ENCODE results near the gene ZCCHC14.

DNA sequence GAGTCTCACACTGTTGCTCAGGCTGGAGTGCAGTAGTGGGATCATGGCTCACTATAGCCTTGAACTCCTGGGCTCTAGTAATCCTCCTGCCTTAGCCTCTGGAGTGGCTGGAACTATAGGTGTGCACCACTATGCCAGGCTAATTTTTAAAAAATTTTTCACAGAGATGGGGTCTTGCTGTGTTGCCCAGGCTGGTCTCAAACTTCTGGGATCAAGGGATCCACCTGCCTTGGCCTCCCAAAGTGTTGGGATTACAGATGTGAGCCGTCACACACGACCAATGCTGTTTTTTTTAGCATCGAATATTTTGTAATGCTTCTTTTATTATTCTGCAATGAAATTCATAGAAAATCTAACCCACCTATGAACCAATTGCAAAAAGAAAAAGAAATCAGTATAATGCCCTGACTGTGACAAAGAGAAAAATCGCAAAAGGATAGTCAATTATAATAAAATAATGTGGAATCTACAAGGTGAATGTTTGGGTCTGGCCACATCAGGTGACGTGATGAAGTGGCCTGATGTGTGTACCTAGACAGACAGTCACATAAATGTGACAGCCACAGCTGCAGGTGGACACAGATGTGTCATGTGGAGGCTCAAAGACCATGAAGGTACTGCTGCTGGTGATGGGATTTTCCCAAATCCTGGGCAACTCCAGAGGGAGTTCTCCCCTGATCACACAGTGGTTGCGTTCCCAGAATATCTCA is 33.6 kb upstream of the ZCCHC14 start:
- TF ChIP-seq, protein P1, sequence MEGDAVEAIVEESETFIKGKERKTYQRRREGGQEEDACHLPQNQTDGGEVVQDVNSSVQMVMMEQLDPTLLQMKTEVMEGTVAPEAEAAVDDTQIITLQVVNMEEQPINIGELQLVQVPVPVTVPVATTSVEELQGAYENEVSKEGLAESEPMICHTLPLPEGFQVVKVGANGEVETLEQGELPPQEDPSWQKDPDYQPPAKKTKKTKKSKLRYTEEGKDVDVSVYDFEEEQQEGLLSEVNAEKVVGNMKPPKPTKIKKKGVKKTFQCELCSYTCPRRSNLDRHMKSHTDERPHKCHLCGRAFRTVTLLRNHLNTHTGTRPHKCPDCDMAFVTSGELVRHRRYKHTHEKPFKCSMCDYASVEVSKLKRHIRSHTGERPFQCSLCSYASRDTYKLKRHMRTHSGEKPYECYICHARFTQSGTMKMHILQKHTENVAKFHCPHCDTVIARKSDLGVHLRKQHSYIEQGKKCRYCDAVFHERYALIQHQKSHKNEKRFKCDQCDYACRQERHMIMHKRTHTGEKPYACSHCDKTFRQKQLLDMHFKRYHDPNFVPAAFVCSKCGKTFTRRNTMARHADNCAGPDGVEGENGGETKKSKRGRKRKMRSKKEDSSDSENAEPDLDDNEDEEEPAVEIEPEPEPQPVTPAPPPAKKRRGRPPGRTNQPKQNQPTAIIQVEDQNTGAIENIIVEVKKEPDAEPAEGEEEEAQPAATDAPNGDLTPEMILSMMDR (conservative IDR thresholded peaks at IDR 0.05; ENCODE audit: low read depth, low read length), result no peak
- no peak for TF ChIP-seq EZH2 (IDR thresholded peaks at IDR 0.05; ENCODE audit: borderline replicate concordance, low read depth, low read length, poor library complexity, severe bottlenecking)
